NB4 (cell line): Measurements from ENCODE around the gene EFNA3.

Source experiments
- DNase-seq: peaks from one replicate; pipeline ENCODE4 v3.0.0; 2010; ENCODE audit warnings: low read depth
- H3K4me3 ChIP-seq: one replicate; pipeline ENCODE4 v1.5.1; 2011; ENCODE audit warnings: mild to moderate bottlenecking, low read depth, low read length, moderate library complexity
- MYC ChIP-seq: IDR thresholded peaks from 2 replicates; pipeline ENCODE4 v1.6.1; 2011; ENCODE audit warnings: low read depth, low read length
- POLR2A ChIP-seq: IDR thresholded peaks from 2 replicates; pipeline ENCODE4 v1.6.1; 2011; ENCODE audit warnings: mild to moderate bottlenecking; ENCODE audit not compliant: insufficient read length; ENCODE audit errors: extremely low read depth
- TF ChIP-seq, protein P1 (sequence below): IDR thresholded peaks from 2 replicates; pipeline ENCODE4 v1.6.1; 2011; ENCODE audit warnings: low read depth, low read length
- TF ChIP-seq, protein P2 (sequence below): IDR thresholded peaks from one replicate; pipeline ENCODE4 v1.5.1; 2012; ENCODE audit warnings: low read depth, low read length

Gene EFNA3, protein sequence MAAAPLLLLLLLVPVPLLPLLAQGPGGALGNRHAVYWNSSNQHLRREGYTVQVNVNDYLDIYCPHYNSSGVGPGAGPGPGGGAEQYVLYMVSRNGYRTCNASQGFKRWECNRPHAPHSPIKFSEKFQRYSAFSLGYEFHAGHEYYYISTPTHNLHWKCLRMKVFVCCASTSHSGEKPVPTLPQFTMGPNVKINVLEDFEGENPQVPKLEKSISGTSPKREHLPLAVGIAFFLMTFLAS

DNA sequence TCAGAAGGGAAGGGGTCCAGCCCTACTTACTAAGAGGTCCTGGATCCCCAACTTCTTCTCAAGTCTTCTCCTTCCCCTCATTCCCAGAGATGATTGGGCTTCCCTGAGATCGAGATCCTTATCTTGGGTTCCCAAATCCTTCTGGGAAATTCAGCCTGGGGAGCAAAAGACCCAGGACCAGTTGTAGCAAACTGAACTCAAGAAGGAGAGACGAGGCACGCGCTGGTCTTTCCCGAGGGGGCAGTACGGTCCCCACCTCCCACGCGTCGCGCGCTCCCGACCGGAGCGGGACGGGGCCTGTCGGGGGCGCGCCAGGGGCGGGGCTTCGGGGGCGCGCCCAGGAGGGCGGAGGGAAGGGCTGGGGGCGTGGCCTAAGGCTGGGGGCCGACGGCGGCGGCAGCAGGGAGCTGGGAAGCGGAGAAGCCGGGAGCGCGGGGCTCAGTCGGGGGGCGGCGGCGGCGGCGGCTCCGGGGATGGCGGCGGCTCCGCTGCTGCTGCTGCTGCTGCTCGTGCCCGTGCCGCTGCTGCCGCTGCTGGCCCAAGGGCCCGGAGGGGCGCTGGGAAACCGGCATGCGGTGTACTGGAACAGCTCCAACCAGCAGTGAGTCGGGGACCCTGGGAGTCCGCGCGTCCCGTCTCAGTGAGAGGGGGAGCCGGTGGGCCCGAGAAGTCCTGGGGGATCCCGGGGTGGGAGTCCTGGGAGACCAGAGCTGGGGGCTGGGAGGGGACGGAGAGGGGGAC is at the start of gene EFNA3:
Gene EFNA3, plus strand, starts transcription at position 369 of the 741 bp plus-strand sequence. Its CDS starts 105 bp downstream, at position 474.
- peak; percentile 68 for DNase-seq
- TF ChIP-seq, protein P1, sequence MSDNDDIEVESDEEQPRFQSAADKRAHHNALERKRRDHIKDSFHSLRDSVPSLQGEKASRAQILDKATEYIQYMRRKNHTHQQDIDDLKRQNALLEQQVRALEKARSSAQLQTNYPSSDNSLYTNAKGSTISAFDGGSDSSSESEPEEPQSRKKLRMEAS = 0 out of 2 replicates have a peak, but pooled peaks have one; percentile 17
- no peak for TF ChIP-seq MYC

DNA sequence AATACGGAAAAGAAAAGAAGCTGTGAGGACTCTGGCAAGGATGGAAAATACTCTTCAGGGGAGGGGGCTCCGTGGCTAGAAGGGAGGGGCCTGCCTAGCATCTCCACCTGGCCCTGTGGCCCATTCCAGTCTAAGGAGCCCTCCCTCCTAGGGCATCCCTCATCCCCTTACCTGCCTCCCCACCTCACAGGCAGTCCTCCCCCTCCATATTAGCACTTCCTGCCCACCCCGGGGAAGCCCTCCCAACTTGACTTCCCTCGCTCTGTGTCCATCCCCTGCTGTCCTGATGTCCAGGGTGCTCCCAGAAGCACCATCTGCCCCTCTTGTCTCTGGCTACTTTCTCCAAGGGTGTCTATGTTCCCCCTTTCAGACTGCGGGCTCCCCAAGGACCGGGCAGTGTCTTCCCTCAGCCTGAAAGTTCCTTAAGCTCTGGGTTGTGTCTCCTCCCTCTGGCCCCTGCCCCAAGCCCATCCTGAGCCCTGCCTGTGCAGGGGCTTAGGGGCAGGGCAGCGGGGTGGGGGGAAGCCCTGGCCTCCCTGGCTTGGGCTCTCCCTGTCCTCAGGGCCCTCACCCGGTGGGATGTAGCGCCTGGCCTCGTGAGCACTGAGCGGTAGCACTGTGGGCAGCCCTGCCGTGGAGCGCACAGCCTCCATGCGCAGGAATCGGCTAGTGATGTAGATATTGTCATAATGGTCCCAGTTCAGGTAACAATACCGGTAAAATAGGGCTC is 49.0 kb upstream of the EFNA3 start:
- TF ChIP-seq POLR2A = no peak
- TF ChIP-seq, protein P1 = no peak
- TF ChIP-seq, protein P2, sequence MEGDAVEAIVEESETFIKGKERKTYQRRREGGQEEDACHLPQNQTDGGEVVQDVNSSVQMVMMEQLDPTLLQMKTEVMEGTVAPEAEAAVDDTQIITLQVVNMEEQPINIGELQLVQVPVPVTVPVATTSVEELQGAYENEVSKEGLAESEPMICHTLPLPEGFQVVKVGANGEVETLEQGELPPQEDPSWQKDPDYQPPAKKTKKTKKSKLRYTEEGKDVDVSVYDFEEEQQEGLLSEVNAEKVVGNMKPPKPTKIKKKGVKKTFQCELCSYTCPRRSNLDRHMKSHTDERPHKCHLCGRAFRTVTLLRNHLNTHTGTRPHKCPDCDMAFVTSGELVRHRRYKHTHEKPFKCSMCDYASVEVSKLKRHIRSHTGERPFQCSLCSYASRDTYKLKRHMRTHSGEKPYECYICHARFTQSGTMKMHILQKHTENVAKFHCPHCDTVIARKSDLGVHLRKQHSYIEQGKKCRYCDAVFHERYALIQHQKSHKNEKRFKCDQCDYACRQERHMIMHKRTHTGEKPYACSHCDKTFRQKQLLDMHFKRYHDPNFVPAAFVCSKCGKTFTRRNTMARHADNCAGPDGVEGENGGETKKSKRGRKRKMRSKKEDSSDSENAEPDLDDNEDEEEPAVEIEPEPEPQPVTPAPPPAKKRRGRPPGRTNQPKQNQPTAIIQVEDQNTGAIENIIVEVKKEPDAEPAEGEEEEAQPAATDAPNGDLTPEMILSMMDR = no peak
- no peak for TF ChIP-seq MYC
- no peak overlapping the region for H3K4me3 ChIP-seq
- no peak for DNase-seq

More for the DNA sequence above, at the start of gene EFNA3:
- no peak within 1 kb of the TSS for H3K4me3 ChIP-seq

DNA sequence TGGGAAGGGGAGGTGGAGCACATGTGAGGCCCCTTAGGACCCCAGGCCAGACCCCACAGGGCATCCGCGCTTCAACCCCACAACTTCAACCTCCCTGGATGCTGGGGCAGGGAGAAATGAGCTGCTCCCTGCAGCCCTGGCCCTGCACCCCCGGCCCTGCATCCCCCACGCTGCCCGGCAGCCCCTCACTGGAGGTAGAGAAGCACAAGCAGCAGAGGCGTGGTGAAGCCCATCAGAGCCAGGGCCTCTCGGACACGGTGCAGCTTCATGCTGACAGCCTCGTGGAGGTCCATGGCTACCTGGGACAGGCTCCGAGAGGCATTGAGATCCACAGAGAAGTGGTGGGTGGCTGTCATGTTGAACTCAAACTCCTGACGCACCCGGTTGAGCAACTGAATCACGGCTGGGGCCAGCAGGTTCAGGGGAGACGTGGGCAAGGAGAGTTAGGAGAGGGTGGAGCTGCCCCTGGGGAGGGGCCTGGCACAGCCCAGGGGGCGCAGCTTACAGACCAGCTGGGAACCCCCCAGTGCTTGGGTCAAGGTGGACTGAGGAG is 48.3 kb upstream of the EFNA3 start:
- TF ChIP-seq, protein P1 = no peak
- TF ChIP-seq POLR2A = no peak
- no peak for TF ChIP-seq MYC
- TF ChIP-seq, protein P2 = no peak
- no peak overlapping the region for H3K4me3 ChIP-seq
- no peak for DNase-seq

DNA sequence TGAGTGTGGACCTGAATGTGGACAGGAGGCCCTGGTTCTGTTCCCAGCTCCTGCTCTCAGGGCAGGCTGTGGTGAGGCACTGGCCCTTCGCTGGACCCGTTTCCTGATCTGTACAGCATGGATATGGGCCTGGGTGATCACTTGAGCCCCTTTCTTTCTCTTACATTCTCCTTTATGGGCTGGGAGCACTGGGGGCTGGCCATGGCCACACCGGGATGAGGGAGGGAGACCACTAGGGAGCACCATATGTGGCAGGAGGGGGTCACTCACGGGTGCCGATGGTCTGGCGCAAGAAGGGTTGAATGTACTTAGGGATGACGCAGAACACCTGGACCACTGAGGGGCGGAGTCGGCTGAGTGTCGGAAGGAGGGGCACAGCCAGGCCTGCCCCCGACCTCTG is 47.7 kb upstream of the EFNA3 start:
- TF ChIP-seq POLR2A = no peak
- TF ChIP-seq, protein P1 = no peak
- no peak for TF ChIP-seq MYC
- TF ChIP-seq, protein P2 = no peak
- no peak for DNase-seq
- H3K4me3 ChIP-seq = no peak overlapping the region

DNA sequence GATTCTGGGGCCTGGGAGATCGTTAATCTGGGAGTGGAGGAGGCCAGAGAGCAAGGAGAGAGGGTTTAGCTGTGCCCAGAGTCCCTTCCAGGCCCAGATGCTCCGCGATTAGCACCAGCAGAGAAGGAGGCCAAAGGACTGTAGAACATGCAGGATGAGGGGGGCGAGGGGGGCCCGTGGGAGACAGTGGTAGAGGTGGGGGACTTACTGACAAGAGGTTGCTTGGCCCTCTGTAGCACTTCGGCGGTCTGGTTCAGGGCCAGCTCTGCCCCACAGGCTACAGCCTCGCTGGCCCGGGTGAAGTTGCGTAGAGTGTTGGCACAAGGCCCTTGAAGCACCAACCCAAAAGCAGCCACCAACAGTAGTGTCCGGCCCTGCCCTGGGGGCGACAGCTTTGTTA is 45.8 kb upstream of the EFNA3 start:
- H3K4me3 ChIP-seq = no peak overlapping the region
- TF ChIP-seq, protein P1 = no peak
- TF ChIP-seq POLR2A (no peak), MYC (no peak)
- TF ChIP-seq, protein P2 = no peak
- DNase-seq = no peak

DNA sequence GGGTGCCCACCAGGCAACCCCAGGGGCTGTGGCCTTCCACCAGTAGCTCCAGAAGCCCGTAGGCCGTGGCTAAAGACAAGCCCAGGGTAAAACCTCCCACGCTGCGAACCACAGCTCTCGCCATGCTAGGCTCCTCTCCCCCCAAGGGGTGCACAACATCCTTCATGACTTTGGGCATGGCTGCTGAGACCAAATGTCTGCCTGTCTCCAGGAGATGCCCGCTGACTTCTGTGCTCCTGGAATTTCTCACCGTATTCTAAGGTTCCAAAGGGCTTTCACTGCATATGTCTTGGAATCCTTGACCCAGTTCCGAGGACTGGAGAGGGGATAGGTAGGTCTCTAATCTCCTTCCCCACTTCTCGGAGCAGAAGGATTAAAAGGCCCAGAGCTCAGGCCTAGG is 45.1 kb upstream of the EFNA3 start, which contains the start of the genes DCST1 and DCST2:
Gene DCST1, plus strand, starts transcription at position 301 of the 400 bp plus-strand sequence. CDS start 213 bp downstream, outside the sequence.
Gene DCST2, minus strand, starts transcription at position 258 of the 400 bp plus-strand sequence. Its CDS starts 80 bp downstream, at position 178.
- TF ChIP-seq POLR2A (no peak), MYC (no peak)
- TF ChIP-seq, protein P2 = no peak
- TF ChIP-seq, protein P1 = no peak
- no peak for DNase-seq
- H3K4me3 ChIP-seq = no peak within 1 kb of the TSS
